MV-4-11 (cell line): ENCODE data around the gene NCEH1.

ENCODE experiments used
- DNase-seq: peaks from one replicate; lab custom pipeline; 2025; lab: John Stamatoyannopoulos, UW

The NCEH1 gene

GRCh38 chr3:172613845-172614244 is 97.0 kb downstream of the NCEH1 start:
- DNase-seq = no peak

- DNase-seq = no peak
Observed at GRCh38 chr3:172612871-172613678, 97.8 kb downstream of the NCEH1 start.

- DNase-seq = no peak
Observed at GRCh38 chr3:172609750-172610149, 101.1 kb downstream of the NCEH1 start.

GRCh38 chr3:172608575-172608974 is 102.3 kb downstream of the NCEH1 start:
- DNase-seq = no peak

GRCh38 chr3:172607305-172608121 is 103.4 kb downstream of the NCEH1 start:
- DNase-seq = no peak

- DNase-seq = no peak
Observed at GRCh38 chr3:172606021-172606420, 104.8 kb downstream of the NCEH1 start.

GRCh38 chr3:172604895-172605646 is 105.8 kb downstream of the NCEH1 start:
- DNase-seq = no peak

GRCh38 chr3:172601066-172601832 is 109.6 kb downstream of the NCEH1 start:
- DNase-seq = no peak

- DNase-seq = no peak
Observed at GRCh38 chr3:172600644-172601065, 110.2 kb downstream of the NCEH1 start.

- DNase-seq = no peak
Observed at GRCh38 chr3:172598904-172599303, 112.0 kb downstream of the NCEH1 start.

GRCh38 chr3:172596394-172596706 is 114.5 kb downstream of the NCEH1 start:
- no peak for DNase-seq

GRCh38 chr3:172595664-172596393 is 115.0 kb downstream of the NCEH1 start:
- peak; percentile 63 for DNase-seq

- DNase-seq = peak; percentile 5
Observed at GRCh38 chr3:172594900-172595663, 115.8 kb downstream of the NCEH1 start.

- DNase-seq = no peak
Observed at GRCh38 chr3:172592898-172593669, 117.8 kb downstream of the NCEH1 start.

GRCh38 chr3:172591876-172592771 is 118.7 kb downstream of the NCEH1 start:
- DNase-seq = peak; percentile 77

- DNase-seq = no peak
Observed at GRCh38 chr3:172591125-172591605, 119.7 kb downstream of the NCEH1 start.

GRCh38 chr3:172586436-172586835 is 124.4 kb downstream of the NCEH1 start:
- peak; percentile 43 for DNase-seq

GRCh38 chr3:172585954-172586353 is 124.9 kb downstream of the NCEH1 start:
- DNase-seq = no peak
